RWPE2 (cell line): ENCODE measurements around the gene IGFALS.

ENCODE experiments used
- ATAC-seq: fragments of 200-7000 bp; cut with Tn5 transposase; 3 replicates; pipeline ENCODE4 v1.9.1; 2021; ENCODE audit warnings: low read depth
- DNase-seq: peaks from one replicate; pipeline ENCODE4 v3.0.0-alpha.2; 2020; ENCODE audit warnings: low spot score
- H3K27ac ChIP-seq: fragments of 450-650 bp; 2 replicates; pipeline ENCODE4 v1.5.1; 2017; ENCODE audit warnings: mild to moderate bottlenecking; ENCODE audit not compliant: poor library complexity, severe bottlenecking
- H3K27me3 ChIP-seq: fragments of 250-450 bp; sonication (Bioruptor Pico); 2 replicates; pipeline ENCODE4 v1.5.1; 2021; ENCODE audit warnings: mild to moderate bottlenecking, moderate library complexity; ENCODE audit not compliant: insufficient read depth, poor library complexity, severe bottlenecking
- H3K36me3 ChIP-seq: fragments of 250-450 bp; sonication (Bioruptor Pico); 2 replicates; pipeline ENCODE4 v1.5.1; 2020; ENCODE audit warnings: low read depth, mild to moderate bottlenecking, moderate library complexity
- H3K4me1 ChIP-seq: fragments of 250-450 bp; sonication (Bioruptor Pico); 2 replicates; pipeline ENCODE4 v1.5.1; 2021; ENCODE audit warnings: mild to moderate bottlenecking, moderate library complexity; ENCODE audit not compliant: insufficient read depth, poor library complexity, severe bottlenecking
- H3K4me3 ChIP-seq: fragments of 250-450 bp; sonication (Bioruptor Pico); 2 replicates; pipeline ENCODE4 v1.5.1; 2021; ENCODE audit warnings: mild to moderate bottlenecking, moderate library complexity; ENCODE audit not compliant: severe bottlenecking
- H3K9me3 ChIP-seq: fragments of 250-450 bp; sonication (Bioruptor Pico); 2 replicates; pipeline ENCODE4 v1.5.1; 2021; ENCODE audit warnings: mild to moderate bottlenecking, moderate library complexity; ENCODE audit not compliant: severe bottlenecking
- TF ChIP-seq, protein P1 (sequence below): fragments of 450-650 bp; IDR thresholded peaks from one replicate; pipeline ENCODE4 v1.5.1; 2017; ENCODE audit warnings: mild to moderate bottlenecking, moderate library complexity; ENCODE audit not compliant: poor library complexity, severe bottlenecking

Gene IGFALS

DNA sequence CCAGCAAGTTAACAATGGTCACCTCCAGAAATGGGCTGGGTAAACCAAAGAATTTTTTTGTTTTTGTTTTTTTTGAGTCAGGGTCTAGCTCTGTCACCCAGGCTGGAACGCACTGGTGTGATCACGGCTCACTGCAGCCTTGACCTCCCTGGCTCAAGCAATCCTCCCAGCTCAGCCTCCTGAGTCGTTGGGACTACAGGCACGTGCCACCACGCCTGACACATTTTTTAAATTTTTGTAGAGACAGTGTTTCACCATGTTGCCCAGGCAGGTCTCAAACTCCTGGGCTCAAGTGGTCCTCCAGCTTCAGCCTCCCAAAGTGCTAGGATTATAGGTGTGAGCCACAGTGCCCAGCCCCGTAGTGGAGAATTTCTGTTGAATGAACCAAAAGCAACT is 12.8 kb downstream of the IGFALS start:
- Histone ChIP-seq H3K27me3 (no peaks in the 10 kb centered on the region), H3K9me3 (no peaks in the 10 kb centered on the region), H3K4me3 (no peak overlapping the region), H3K4me1 (peaks cover 6% of the 10 kb centered on the region), H3K36me3 (peaks cover 33% of the 10 kb centered on the region), H3K27ac (peak overlapping the region; percentile 45)
- no peak for ATAC-seq
- TF ChIP-seq, protein P1, sequence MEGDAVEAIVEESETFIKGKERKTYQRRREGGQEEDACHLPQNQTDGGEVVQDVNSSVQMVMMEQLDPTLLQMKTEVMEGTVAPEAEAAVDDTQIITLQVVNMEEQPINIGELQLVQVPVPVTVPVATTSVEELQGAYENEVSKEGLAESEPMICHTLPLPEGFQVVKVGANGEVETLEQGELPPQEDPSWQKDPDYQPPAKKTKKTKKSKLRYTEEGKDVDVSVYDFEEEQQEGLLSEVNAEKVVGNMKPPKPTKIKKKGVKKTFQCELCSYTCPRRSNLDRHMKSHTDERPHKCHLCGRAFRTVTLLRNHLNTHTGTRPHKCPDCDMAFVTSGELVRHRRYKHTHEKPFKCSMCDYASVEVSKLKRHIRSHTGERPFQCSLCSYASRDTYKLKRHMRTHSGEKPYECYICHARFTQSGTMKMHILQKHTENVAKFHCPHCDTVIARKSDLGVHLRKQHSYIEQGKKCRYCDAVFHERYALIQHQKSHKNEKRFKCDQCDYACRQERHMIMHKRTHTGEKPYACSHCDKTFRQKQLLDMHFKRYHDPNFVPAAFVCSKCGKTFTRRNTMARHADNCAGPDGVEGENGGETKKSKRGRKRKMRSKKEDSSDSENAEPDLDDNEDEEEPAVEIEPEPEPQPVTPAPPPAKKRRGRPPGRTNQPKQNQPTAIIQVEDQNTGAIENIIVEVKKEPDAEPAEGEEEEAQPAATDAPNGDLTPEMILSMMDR = no peak
- no peak for DNase-seq

DNA sequence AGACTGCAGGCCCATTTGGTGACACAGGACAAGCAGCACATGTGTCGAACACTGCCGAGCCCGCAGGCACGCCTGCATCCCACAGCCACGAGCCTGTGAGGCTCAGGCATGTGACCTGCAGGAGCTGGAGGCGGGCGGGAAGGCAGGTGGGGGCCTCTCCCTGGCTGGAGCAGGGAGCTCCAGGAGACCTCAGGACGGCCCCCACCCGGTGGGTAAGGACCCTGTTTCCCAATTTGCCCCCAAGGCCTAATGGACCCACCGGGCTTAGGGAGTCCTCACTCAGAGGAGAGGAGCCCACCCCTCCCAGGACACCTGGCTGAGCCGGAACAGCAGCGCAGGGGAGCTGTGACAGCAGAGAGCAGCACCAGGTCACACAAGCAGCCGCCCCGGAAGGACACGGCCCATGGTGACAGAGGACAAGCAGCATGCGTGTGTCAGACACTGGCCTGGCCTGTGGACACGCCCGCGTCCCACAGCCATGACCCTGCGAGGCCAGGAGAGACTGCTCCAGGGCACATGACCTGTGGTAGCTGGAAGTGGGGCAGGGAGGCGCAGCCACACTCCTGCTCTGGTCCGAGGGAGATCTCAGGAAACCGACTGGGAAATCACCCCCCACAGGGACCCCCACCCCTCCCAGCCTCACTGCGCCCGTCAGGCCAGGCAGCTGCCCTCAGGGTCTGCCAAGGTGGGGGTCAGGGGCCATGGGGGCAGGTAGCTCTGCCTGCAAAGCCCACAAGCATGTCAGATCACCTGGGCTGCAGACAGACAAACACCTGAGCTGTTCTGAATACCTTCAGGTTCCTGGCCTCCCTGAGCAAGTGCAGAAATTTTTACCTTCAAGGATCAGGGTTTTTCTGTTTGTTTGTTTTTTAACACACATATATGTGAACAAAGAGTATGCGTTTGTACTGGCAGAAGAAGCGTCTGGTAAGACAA is 13.5 kb downstream of the IGFALS start:
- Histone ChIP-seq H3K36me3 (peaks cover 35% of the 10 kb centered on the region), H3K4me3 (no peak overlapping the region), H3K9me3 (no peaks in the 10 kb centered on the region), H3K4me1 (peaks cover 6% of the 10 kb centered on the region), H3K27ac (peak overlapping the region; percentile 45), H3K27me3 (no peaks in the 10 kb centered on the region)
- no peak for ATAC-seq
- DNase-seq = no peak
- TF ChIP-seq, protein P1 = no peak

DNA sequence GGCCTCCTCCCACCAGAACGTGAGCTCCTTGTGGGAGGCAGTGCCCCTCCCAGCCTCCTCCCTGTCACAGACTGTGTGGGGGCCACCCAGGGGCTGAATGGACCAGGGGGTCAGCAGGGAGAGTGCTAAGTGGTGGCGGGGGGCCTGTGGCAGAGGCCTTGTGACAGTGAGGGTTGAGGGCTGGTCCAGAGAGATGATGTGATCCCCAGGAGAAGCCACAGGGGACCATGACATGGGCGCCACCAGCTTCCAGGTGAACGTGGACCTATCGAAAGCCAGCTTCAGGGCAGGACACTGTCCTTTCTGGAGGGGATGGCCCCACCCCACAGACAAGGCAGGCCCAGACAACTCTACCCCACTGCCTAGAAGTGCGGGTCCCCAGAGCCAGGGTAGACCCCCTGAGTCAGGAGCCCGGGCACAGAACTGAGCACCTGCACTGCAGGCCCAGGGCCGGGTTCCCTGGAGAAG is 14.2 kb downstream of the IGFALS start:
- TF ChIP-seq, protein P1 = no peak
- peaks cover 33% of the 10 kb centered on the region for H3K36me3 ChIP-seq
- H3K4me1 ChIP-seq = peaks cover 4% of the 10 kb centered on the region
- DNase-seq (no peak), ATAC-seq (no peak)
- no peak overlapping the region for H3K4me3 ChIP-seq
- H3K27me3 ChIP-seq = no peaks in the 10 kb centered on the region
- H3K9me3 ChIP-seq = no peaks in the 10 kb centered on the region
- no peak overlapping the region for H3K27ac ChIP-seq

DNA sequence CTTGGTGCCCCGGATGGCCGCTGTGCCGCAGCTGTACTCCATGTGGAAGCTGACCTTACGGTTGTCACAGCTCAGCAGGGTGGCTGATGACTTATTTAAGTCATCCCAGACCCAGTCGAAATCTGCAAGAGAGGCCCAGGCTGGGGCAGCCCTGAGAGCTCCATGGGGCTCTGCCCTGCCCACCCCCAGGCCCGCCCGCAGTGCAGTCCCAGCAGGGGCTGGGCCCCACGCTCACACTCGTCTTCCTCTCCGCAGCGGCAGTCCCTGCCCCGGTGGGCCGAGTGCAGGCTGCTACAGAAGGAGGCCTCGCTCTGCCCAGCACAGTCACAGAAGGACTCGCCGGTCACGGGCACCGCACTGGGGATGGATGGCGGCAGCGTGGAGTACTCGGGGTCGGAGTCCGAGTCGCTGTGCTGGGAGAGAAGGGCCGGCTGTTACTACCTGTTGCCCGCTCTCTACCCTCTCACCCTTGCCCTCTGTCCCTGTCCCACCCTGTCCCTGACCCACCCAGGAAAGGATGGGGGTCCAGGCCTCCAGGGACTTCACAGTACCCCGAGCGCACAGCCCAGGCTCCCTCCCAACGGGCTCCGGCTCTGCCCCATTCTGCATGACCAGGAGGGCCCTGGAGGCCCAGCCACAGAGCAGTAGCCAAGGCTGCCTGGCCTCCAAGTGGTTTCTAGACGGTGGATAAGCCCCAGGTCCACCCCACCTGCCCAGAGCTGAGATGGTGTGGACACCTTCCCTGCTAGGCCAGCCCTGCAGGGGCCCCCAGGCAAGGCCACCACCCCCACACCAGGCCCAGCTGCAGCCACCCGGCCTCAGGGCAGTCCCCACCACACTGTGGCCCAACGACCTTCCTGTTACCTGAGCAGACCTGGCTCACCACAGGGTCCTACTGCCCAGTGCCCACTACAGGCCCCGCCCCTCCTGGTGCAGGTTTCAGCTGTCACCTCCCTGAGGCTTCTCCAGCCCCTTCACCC is 15.0 kb downstream of the IGFALS start:
- TF ChIP-seq, protein P1 = no peak
- no peak overlapping the region for H3K27ac ChIP-seq
- H3K27me3 ChIP-seq = no peaks in the 10 kb centered on the region
- ATAC-seq (no peak), DNase-seq (no peak)
- H3K4me3 ChIP-seq = no peak overlapping the region
- no peaks in the 10 kb centered on the region for H3K9me3 ChIP-seq
- H3K4me1 ChIP-seq = no peaks in the 10 kb centered on the region
- H3K36me3 ChIP-seq = peaks cover 29% of the 10 kb centered on the region
